ENCODE results near the gene HYCC2.
"Not testable (repeated sequence)": the region's sequence is repeated elsewhere in the genome, so short reads cannot be mapped to it uniquely, and the experiment has no call there.

The HYCC2 gene

GRCh38 chr2:201070948-201071478 is 458 bp downstream of the HYCC2 start:
- peak; percentile 24 for ATAC-seq
- TF ChIP-seq ZNF8 (CRISPR knock-in tag; IDR thresholded peaks at IDR 0.05) (no peak), ZC3H10 (CRISPR knock-in tag; IDR thresholded peaks at IDR 0.05) (no peak), ZNF70 (CRISPR knock-in tag; IDR thresholded peaks at IDR 0.05) (no peak), GLIS3 (CRISPR knock-in tag; IDR thresholded peaks at IDR 0.05) (no peak), ARNTL (CRISPR knock-in tag; IDR thresholded peaks at IDR 0.05; ENCODE audit: borderline replicate concordance, low read depth) (no peak), CREB5 (CRISPR knock-in tag; IDR thresholded peaks at IDR 0.05; ENCODE audit: low read depth) (no peak), ZFP30 (CRISPR knock-in tag; IDR thresholded peaks at IDR 0.05) (no peak), ZFP3 (CRISPR knock-in tag; IDR thresholded peaks at IDR 0.05) (no peak), TSHZ2 (CRISPR knock-in tag; IDR thresholded peaks at IDR 0.05) (no peak)

- TF ChIP-seq ZFP30 (CRISPR knock-in tag; IDR thresholded peaks at IDR 0.05) (no peak), ARNTL (CRISPR knock-in tag; IDR thresholded peaks at IDR 0.05; ENCODE audit: borderline replicate concordance, low read depth) (no peak), SNAI2 (CRISPR knock-in tag; IDR thresholded peaks at IDR 0.05) (no peak), ESRRG (CRISPR knock-in tag; IDR thresholded peaks at IDR 0.05) (no peak), ZC3H10 (CRISPR knock-in tag; IDR thresholded peaks at IDR 0.05) (no peak), PPARA (CRISPR knock-in tag; IDR thresholded peaks at IDR 0.05; ENCODE audit: borderline replicate concordance) (no peak), CSRNP3 (CRISPR knock-in tag; IDR thresholded peaks at IDR 0.05) (no peak), TOX (CRISPR knock-in tag; IDR thresholded peaks at IDR 0.05; ENCODE audit: borderline replicate concordance) (no peak)
- TF ChIP-seq, protein P1, sequence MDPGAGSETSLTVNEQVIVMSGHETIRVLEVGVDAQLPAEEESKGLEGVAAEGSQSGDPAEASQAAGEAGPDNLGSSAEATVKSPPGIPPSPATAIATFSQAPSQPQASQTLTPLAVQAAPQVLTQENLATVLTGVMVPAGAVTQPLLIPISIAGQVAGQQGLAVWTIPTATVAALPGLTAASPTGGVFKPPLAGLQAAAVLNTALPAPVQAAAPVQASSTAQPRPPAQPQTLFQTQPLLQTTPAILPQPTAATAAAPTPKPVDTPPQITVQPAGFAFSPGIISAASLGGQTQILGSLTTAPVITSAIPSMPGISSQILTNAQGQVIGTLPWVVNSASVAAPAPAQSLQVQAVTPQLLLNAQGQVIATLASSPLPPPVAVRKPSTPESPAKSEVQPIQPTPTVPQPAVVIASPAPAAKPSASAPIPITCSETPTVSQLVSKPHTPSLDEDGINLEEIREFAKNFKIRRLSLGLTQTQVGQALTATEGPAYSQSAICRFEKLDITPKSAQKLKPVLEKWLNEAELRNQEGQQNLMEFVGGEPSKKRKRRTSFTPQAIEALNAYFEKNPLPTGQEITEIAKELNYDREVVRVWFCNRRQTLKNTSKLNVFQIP (CRISPR knock-in tag; IDR thresholded peaks at IDR 0.05; ENCODE audit: borderline replicate concordance, low read depth): no peak
- no peak for ATAC-seq
These were observed 6.6 kb downstream of the HYCC2 start for GRCh38 chr2:201064797-201065329.

DNA sequence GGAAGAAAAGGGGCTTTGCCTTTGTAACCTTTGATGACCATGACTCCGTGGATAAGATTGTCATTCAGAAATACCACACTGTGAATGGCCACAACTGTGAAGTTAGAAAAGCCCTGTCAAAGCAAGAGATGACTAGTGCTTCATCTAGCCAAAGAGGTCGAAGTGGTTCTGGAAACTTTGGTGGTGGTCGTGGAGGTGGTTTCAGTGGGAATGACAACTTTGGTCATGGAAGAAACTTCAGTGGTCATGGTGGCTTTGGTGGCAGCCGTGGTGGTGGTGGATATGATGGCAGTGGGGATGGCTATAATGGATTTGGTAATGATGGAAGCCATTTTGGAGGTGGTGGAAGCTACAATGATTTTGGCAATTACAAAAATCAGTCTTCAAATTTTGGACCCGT is 8.0 kb downstream of the HYCC2 start:
- ATAC-seq: not testable (repeated sequence)

GRCh38 chr2:201059961-201060755 is 11.3 kb downstream of the HYCC2 start:
- no peak for ATAC-seq
- TF ChIP-seq TCF4 (CRISPR knock-in tag; IDR thresholded peaks at IDR 0.05; ENCODE audit: borderline replicate concordance): no peak
- TF ChIP-seq ZC3H10 (CRISPR knock-in tag; IDR thresholded peaks at IDR 0.05): no peak
- no peak for TF ChIP-seq SNAI2 (CRISPR knock-in tag; IDR thresholded peaks at IDR 0.05)
- TF ChIP-seq ZFP30 (CRISPR knock-in tag; IDR thresholded peaks at IDR 0.05): no peak
- no peak for TF ChIP-seq TSHZ2 (CRISPR knock-in tag; IDR thresholded peaks at IDR 0.05)
- no peak for TF ChIP-seq CREB5 (CRISPR knock-in tag; IDR thresholded peaks at IDR 0.05; ENCODE audit: low read depth)
- no peak for TF ChIP-seq ESRRG (CRISPR knock-in tag; IDR thresholded peaks at IDR 0.05)
- TF ChIP-seq BACH2 (CRISPR knock-in tag; IDR thresholded peaks at IDR 0.05; ENCODE audit: borderline replicate concordance): no peak
- no peak for TF ChIP-seq OSR1 (CRISPR knock-in tag; IDR thresholded peaks at IDR 0.05)
- TF ChIP-seq ZNF70 (CRISPR knock-in tag; IDR thresholded peaks at IDR 0.05): no peak
- no peak for TF ChIP-seq TOX (CRISPR knock-in tag; IDR thresholded peaks at IDR 0.05; ENCODE audit: borderline replicate concordance)
- no peak for TF ChIP-seq ZNF565 (CRISPR knock-in tag; conservative IDR thresholded peaks at IDR 0.05; ENCODE audit: low read depth)
- no peak for TF ChIP-seq ARNTL (CRISPR knock-in tag; IDR thresholded peaks at IDR 0.05; ENCODE audit: borderline replicate concordance, low read depth)
- TF ChIP-seq ISL1 (CRISPR knock-in tag; IDR thresholded peaks at IDR 0.05): no peak
- TF ChIP-seq GLIS3 (CRISPR knock-in tag; IDR thresholded peaks at IDR 0.05): no peak
- TF ChIP-seq CSRNP3 (CRISPR knock-in tag; IDR thresholded peaks at IDR 0.05): no peak
